Activated CD8-positive, alpha-beta memory T cell treated with anti-CD3 and anti-CD28 coated beads, Interleukin-2, amount 50 U/mL, for 24 hours (primary cell): ENCODE results near the gene CFP.
"Not testable (repeated sequence)": the region's sequence is repeated elsewhere in the genome, so short reads cannot be mapped to it uniquely, and the experiment has no call there.

Source experiments
- DNase-seq: peaks from one replicate; pipeline ENCODE4 v3.0.0-alpha.2; 2020; ENCODE audit errors: extremely low read depth

The CFP gene

DNA sequence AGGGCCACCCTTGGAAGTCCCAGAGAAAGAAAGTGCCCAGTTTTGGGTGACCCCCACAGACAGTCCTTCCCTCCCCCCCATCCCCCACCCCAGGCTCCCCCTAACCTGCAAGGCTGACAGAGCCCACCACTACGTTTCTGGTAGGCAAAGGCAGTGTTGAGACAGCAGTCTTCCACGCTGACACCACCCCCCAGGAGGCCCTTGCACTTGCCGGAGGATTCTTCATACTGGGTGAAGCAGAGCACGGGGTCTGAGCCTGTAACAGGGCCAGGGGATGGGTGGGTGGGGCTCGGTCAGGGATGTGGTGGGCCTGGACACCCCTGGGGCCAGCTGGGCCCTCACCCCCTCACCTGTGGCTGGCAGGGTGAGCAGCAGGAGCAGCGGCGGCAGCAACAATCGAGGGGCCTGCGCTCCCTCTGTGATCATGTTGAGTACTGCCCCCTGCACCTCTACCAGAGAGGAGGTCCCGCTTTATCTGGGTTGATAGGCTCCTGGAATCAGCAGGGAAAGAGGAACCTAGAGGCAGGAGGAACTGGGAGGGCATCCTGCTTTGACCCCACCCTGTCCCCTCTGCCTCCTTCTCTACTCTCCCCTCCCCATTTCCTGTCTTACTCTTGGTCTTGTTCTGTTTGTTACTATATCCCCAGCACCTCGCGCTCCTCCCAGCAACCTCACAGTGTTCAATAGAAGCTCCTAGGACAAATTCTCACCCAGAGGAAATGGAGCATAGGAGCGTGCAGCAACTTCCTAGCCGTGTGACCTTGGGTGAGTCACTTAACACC lies at the start of gene CFP:
CFP (minus strand) TSS at position 512 of the 782 bp plus-strand sequence; CDS start at position 426, 86 bp downstream.
- no peak for DNase-seq

DNA sequence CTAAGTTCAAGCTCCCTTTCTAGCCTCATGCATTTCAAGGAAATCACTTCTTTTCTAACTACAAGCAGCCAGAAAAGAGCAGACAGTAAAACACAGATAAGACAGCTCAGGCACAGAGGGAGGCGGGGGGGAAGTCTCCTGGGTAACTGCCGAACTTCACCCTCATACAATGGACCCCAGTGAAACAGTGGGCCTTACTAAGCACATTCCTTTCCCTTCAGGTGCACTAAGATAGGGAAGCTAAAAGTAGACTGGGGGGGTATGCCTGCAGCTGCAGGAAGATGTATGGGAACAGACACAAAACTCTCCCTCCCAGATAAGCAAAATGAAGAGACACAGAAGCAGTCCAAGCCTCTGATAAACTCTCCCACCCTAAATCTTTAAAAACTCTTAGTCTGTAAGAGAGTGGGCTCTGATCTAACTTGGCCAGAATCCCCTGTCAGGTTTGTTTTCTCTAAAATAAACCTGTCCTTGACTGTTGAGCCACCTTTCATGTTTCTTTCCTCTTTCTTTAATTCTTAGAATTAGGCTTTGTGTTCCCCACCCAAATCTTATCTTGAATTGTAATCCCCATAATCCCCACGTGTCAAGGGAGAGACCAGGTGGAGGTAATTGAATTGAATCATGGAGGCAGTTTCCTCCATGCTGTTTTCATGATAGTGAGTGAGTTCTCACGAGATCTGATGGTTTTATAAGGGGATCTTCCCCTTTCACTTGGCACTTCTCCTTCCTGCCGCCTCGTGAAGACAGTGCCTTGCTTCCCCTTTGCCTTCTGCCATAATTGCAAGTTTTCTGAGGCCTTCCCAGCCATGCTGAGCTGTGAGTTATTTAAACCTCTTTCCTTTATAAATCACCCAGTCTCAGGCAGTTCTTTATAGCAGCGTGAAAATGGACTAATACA lies 46.5 kb upstream of the CFP start:
- DNase-seq, result not testable (repeated sequence)

DNA sequence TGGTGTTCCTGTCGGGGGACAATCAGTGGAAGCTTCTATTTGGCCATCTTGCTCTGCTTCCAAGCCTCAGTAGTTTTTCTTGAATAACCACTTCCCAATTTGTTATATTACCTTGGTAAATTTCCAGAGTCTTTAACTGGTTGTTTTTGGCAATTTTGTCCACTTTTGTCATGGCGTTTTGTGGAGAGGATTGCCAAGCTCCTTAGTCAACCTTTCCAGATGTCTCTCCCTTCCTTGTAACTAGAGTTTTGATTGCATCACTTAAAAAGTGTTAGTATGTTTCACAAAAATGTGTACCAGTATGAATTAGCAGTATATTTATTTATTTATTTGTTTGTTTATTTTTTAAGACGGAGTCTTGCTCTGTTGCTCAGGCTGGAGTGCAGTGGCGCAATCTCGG lies 45.0 kb upstream of the CFP start:
- no peak for DNase-seq

DNA sequence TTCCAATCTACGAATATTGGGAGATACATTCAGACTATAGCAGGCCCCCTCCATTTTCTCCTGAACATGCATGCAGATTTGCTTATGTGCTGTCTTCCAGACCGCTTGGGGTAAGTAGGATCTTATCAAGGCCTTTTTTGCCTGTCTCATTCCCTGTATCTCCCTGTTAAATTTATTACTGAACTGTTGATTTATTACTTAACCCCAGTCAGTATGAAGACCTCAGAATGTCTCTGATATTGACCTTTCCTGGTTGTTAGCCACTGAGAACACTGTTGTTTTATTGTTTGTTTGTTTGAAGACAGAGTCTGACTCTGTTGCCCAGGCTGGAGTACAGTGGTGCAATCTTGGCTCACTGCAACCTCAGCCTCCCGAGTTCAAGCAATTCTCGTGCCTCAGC lies 36.1 kb upstream of the CFP start:
- DNase-seq, result not testable (repeated sequence)

DNA sequence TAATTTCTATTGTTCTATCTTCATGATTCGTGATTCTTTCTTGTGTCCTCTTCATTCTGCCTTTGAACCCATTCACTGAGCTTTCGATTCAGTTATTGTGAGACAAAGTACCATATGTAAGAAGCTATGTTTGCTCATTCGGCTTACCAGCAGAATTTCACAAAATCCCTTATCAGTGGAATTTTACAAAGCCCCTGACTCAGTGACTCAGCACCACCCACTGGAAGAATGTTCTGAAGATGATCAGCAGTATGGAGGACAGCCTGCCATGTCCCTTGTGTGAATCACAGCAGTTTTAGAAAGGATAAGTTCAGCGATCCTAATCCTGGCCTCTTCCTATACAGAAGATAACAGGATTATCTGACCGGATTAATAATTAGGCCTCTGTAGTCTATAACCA lies 35.0 kb upstream of the CFP start:
- DNase-seq, result no peak

DNA sequence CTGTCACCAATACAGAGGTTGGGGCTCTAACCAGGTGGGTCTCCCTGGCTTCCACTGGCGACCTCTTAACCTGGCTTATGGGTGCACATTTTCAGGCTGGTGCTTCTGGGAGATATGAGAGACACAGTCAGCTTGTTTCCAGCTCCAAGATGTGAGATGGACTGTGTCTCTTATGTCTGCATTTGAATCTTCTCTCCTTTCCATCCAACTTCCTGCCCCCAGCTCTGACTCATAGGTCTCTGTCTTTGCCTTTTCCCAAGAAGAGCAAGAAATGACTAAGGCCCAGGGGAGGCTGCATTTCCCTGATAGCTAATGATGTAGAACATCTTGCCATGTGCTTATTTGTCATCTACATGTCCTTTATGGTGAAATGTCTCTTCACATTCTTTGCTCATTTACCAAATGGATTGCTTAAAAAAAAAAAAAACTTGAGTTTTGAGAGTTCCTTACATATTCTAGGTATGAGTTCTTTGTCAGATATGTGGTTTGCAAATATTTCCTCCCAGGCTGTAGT lies 32.5 kb upstream of the CFP start:
- DNase-seq, result no peak

DNA sequence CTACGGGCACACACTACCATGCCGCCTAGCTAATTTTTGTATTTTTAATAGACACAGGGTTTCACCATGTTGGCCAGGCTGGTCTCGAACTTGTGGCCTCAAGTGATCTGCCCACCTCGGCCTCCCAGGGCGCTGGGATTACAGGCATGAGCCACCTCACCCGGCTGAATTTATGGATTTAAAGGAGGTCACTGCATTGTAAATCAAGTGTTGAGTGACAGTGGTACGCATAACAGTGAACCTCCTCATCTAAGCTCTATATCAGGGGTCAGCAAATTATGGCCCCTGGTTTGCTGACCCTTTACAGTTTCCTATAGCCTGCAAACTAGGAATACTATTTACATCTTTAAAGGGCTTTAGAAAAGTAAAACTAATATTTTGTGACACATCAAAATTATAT lies 31.8 kb upstream of the CFP start:
- DNase-seq, result no peak

DNA sequence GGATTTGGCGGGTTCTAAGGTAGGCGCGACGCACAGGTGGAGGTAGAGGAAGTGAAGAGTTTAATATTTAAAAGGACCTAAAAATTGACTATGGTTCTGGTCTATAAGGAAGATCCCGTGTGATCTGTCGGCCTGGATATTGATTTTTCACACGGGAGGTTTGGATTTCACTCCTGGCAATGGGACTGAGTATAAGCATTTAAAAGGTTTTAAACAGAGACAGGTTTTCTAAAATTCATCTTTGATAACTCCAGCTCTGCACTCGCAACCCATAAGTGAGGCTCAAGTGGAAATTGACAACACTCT lies 29.6 kb upstream of the CFP start:
- no peak for DNase-seq

DNA sequence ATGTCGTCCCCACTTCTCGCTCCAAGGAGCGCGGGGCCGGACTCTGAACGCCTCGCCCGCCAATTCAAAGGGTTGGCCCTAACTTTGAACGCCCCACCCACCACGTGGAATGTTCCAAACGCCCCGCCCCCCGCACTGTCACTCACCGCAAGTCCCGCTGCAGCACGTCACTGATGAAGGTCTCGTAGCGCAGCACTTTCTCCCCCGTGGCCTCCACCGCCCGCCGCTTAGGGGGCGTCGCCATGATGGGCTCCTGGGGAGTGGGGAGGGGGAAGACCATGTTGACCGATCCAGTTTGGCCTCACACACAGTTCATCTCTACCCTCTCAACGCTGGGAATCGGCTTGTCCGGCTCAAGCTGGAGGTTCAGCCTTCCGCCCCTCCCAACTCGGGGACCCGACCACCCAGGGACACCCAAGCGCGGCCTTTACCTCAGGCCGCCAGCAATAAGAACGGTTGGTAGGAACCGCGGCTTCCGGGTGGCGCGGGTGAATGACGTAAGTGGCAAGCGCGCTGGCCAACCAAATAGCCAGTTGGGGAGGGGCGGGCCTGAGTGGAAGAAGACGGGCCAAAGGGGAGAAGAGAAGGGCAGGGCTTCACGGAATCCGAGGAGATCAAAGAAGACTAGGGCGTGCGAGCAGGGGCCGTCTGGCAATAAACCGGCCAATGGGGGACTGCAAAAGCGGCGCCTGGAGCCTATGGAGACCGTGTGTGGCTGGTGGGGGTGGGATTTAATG lies 29.1 kb upstream of the CFP start, which contains the start of gene UXT:
UXT (minus strand) TSS at position 497 of the 737 bp plus-strand sequence; CDS start at position 244, 253 bp downstream.
- peak; percentile 85 for DNase-seq

DNA sequence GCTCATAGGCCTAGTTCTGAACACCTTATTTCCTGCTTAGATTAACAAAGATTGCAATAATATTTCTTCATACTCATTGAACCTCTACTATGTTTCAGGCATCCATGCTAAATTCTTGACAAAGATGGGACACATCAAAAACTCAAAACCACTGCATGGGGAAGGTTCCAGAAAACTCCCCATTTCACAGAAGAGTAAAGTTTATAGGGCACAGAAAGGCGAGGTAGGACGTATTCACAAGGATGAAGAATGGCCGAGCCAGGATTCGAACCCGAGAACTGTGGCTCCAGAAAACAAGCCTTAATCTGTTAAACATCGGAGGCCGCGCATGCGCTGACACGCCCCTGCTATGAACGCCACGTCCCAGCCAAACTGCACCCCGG lies 28.6 kb upstream of the CFP start:
- DNase-seq, result no peak

DNA sequence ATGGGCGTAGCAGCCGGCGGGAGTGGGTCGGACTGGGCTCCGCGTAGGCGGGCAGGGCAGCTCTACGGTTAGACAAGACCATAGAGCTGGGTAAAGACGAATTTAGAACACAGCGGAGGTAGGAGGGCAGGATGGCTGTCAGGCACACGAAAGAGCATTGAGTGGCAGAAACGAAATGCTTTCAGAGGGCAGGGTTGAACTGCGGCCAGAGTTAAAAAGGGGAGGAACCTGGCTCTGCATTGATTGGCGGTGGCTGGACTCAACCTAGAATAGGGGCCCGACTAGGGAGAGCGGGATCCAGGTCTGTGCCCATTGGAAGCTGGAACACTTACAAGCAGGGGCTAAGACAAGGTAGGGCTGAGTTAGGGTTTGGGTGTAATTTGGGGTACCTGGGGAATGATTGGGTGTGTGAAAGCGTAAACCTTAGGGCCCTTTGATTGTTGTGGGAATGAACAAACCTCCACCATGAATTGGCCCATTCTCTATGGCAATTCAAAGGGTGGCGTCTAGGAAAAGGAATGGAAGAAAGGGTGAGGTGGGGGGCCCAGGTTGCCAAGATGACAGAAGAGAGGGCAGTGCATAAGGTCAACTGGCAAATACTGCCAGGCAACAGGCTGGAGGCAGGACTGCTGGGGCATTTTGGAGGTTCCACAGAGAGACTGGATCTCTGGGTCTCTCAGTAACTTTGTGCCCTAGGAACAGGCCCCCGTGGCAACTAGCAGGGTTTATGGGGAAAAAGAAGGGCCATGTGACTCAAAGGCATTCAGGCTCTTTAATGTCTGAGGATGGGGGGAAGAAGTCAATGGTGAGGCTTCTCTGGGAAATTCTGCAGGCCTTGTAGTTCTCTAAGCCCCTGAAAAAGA lies 21.5 kb upstream of the CFP start:
- no peak for DNase-seq

DNA sequence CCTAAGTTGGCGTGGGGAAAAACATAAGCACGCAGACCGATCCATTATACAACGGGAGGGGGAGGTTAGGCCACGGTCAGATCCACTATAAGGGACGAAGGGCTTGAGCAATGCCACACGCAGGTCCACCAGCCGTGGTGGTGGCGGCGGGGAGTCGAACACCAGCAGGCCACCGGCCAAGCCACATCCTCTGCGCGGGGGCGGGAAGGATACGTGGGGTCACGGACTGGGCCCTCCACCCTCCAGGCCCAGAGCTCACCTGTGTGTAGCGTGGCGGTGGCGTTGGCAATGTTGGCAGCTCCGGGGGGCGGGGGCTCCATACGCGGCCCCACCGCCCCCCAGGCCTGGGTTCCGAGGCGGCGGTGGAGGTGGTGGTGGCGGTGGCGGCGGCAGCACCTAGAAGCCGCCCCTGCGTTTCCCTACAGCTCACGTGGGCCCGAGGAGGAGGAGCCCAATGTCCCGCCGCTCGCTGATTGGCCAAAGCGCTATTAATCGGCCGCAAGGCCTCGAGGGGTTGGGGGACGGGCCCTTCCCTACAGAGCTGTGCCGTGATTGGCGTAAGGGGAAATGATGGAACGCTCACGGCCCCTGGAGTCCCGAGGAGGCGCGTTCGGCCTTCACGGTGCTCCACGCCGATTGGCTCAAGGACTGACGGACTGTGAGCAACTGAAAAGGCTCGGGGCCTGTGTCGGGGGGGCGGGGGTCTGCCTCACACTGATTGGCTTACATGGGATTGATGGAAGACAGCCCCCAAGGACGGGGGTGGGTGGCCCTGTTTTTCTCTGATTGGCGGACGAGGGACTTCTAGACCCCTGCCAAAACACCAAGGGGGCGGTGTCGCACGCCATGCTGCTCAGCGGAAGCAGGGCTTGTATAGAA lies 20.7 kb upstream of the CFP start, which contains the start of gene ELK1:
ELK1 (minus strand) TSS at position 400 of the 879 bp plus-strand sequence. CDS start 9,122 bp downstream, outside the sequence.
- DNase-seq, result peak; percentile 60

DNA sequence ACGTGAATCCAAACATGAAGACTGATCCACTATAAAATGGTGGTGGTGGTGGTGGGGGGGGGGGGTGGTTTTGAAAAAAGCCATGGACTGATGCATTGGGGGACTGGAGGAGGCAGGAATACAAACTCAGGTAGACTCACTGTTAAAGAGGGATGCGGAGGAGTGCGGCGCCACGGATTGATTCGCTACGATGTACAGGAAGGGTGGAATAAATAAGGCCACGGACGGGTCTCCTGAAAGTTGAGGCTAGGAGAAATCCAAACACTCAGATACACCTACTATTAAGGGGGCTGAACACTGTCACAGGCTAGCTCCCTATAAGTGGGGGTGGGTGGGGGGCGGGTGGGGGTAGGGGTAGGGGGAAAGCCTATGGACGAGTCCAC lies 20.0 kb upstream of the CFP start:
- no peak for DNase-seq

DNA sequence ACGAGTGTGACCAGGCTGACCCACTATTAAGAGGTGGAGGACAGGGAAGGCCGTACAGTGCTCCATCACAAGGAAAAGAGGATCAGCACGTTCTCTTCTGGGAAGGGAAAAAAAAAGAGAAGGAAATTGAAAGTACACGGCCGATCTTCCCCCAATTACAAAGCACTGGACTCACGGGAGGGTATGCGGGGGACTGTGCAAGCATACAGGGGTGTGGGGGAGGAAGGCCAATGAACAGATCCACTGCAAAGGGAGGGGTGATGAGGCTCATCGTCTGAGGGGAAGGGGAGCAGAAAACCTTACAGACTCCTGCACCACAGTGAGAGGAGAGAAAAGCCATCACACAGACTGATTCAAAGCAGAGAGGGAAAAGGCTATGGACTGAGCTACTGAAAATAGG lies 19.5 kb upstream of the CFP start:
- no peak for DNase-seq

DNA sequence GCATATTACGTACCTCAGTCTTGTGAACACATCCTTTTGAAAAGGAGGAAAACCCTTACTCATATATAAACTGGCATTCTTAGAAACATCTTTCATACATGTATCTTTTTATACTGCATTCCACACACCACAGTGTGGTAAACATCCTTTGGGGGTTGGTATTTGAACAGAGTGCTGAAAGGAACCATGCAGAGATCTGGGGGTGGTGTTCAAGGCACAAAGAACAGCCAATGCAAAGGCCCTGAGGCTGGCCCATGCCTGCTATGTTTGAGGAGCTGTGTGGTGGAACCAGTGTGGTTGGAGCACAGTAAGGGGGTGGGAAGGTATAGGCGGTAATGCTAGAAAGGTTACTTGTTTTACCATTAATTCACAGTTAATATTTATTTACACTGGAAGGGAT lies 18.6 kb upstream of the CFP start:
- no peak for DNase-seq

DNA sequence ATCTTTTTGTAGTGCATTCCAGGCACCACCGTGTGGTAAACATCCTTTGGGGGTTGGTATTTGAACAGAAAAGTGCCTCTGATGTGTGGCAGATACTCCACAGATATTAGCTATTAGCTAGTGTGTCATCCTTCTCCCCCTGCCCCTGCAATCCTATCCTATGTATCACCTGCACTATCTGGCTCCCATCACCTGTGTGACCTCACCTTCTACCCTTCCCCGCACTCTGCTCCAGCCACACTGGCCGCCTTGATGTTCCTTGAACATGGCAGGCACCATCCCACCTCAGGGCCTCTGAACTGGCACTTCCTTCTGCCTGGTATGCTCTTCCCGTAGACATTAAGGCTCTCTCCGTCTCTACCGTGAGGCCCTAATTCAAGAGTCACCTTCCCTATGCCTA lies 16.9 kb upstream of the CFP start:
- no peak for DNase-seq

DNA sequence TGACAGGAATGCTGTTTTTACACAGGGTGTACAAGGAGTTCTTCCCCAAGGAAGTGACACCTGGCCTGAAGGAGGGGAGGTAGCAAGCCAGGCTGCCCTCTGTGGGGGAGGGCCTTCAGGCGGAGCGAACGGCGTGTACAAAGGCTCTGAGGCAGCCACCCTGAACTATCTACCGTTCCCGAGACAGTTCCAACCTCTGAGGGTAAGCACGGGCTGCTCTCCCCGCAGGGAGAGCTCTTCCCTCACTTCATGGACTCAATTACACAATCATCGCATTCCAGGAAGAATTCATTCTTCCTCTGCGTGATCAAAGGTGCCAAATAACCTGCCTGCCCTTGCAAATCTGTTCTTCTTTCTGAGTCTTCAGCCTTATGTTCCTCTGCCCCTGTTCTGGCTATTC lies 15.8 kb upstream of the CFP start:
- no peak for DNase-seq

DNA sequence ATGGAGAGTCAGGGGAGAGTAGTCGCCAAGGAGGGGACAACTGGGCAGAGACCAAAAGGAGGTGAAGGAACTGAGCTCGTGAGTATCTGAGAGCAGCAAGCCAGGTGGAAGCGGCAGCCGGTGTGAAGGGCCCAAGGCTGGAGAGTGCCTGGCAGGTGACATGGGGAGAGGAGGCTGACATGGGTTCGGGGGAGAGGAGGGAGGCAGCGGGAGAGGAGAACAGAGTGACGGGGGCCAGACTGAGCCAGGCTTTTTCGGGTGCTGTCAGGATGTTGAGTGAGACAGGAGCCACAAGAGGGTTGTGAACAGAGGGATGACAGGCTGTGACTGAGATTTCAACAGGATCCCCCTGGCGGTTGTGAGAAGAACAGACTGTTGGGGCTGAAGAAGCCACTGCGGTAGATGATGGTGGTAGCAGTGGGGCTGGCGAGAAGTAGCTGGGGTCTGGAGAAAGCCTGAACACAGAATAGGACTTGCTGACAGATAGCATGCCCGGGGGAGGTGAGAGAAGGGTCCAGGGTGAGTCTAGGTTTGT lies 14.9 kb upstream of the CFP start:
- DNase-seq, result no peak

DNA sequence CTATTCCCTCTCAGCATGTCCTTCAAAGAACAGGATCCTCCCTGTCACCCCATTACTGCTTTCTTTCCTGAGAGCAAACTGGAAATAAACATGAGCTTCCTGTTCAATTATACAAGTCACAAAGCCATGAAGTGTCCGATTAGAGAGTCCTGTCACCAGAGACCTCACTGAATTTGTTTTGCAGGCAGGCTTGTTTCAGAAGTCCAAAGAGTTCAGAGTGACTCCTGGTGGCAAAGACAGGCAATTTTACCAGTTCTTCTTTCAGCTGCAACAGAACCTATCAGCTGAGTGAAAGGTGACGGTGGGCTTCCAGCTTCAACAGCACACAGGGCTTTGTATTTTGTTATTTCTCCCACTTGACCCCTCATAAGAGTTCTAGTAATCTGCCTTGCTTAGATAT lies 14.2 kb upstream of the CFP start:
- DNase-seq, result no peak

DNA sequence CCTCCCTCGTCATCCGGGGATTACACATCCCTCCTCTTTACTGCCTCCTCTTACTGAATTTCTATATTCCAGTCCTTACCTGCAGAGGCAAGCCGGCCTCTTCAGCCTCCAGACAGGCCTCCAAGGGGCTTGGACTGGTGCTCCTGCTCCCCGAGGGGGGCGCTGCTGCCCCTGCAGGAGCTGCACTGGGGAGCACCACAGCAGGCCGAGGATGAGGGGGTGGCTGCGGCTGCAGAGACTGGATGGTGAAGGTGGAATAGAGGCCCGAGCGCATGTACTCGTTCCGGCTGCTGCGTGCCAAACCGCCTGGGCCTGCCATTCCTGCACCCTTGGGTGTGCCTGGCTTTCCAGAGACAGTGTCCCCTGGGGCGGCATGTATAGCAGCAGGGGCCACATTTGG lies 9.1 kb upstream of the CFP start:
- no peak for DNase-seq
